IMR-90 (cell line): ENCODE data around the gene FAM124A. TPM values are rescaled to one million over a fixed set of nuclear protein-coding genes. Genes with fewer than 3 reads are reported as not detected.

Experiments
- ATAC-seq: fragments of 200-7000 bp; cut with Tn5 transposase; 2 replicates; pipeline ENCODE4 v1.9.1; 2020; ENCODE audit warnings: low read depth, mild to moderate bottlenecking, moderate library complexity
- BruUV-seq: library from RNA; stranded (reverse); fragments of 400-500 nt; replicated peaks from 2 replicates; lab custom pipeline; 2021; lab: Mats Ljungman, UMichigan
- CTCF ChIA-PET: fragments of 300-600 bp; formaldehyde crosslinking; extraction: SDS; loops from one replicate; lab custom pipeline; 2021; ENCODE audit warnings: antibody characterized with exemption; lab: Yijun Ruan, JAX
- POLR2A ChIA-PET: fragments of 300-600 bp; sonication (Branson Sonifier 250); formaldehyde crosslinking; loops from one replicate; lab custom pipeline; 2022; ENCODE audit warnings: antibody characterized with exemption; ENCODE audit not compliant: unreplicated experiment; lab: Charles Lee
- DNase-seq: peaks from one replicate; pipeline ENCODE4 v3.0.0; 2013
- H2AFZ ChIP-seq: replicated peaks from 2 replicates; pipeline ENCODE3; 2013; ENCODE audit warnings: low read length, mild to moderate bottlenecking; ENCODE audit not compliant: poor library complexity
- H2AK5ac ChIP-seq: 2 replicates; pipeline ENCODE4 v1.6.1; 2013; ENCODE audit warnings: low read depth, low read length, inconsistent platforms
- H2AK9ac ChIP-seq: replicated peaks from 2 replicates; pipeline ENCODE3; 2013; ENCODE audit warnings: mild to moderate bottlenecking, low read depth, low read length, moderate library complexity; ENCODE audit not compliant: poor library complexity
- H2BK120ac ChIP-seq: 2 replicates; pipeline ENCODE4 v1.6.1; 2013; ENCODE audit warnings: low read depth, low read length, inconsistent platforms
- H2BK15ac ChIP-seq: 3 replicates; pipeline ENCODE4 v1.6.1; 2013; ENCODE audit warnings: low read depth, low read length, inconsistent platforms
- H2BK20ac ChIP-seq: 2 replicates; pipeline ENCODE4 v1.6.1; 2013; ENCODE audit warnings: low read depth, mild to moderate bottlenecking, inconsistent platforms, low read length, moderate library complexity
- H2BK5ac ChIP-seq: 2 replicates; pipeline ENCODE4 v1.6.1; 2013; ENCODE audit warnings: mild to moderate bottlenecking, low read depth, low read length, inconsistent platforms; ENCODE audit not compliant: poor library complexity, severe bottlenecking
- H3K14ac ChIP-seq: replicated peaks from 2 replicates; pipeline ENCODE4 v1.6.1; 2013; ENCODE audit warnings: low read depth, low read length, inconsistent platforms
- H3K18ac ChIP-seq: 2 replicates; pipeline ENCODE4 v1.6.1; 2013; ENCODE audit warnings: low read depth, low read length, control low read depth
- H3K23ac ChIP-seq: 2 replicates; pipeline ENCODE4 v1.6.1; 2013; ENCODE audit warnings: low read depth, low read length, inconsistent platforms
- H3K27ac ChIP-seq: 2 replicates; pipeline ENCODE4 v1.5.1; 2013; ENCODE audit warnings: mild to moderate bottlenecking, control low read depth, low read length; ENCODE audit not compliant: insufficient read depth
- H3K27me3 ChIP-seq: 2 replicates; pipeline ENCODE4 v1.6.1; 2013; ENCODE audit warnings: low read length; ENCODE audit not compliant: control insufficient read depth, insufficient read depth
- H3K36me3 ChIP-seq: 2 replicates; pipeline ENCODE4 v1.6.1; 2013; ENCODE audit warnings: low read length, mixed read lengths; ENCODE audit not compliant: control insufficient read depth, insufficient read depth
- H3K4ac ChIP-seq: 2 replicates; pipeline ENCODE4 v1.6.1; 2013; ENCODE audit warnings: low read depth, low read length, inconsistent platforms
- H3K4me1 ChIP-seq: 2 replicates; pipeline ENCODE4 v1.6.1; 2013; ENCODE audit warnings: low read length, mixed read lengths; ENCODE audit not compliant: control insufficient read depth, insufficient read depth
- H3K4me2 ChIP-seq: 2 replicates; pipeline ENCODE4 v1.6.1; 2013; ENCODE audit warnings: low read depth, mild to moderate bottlenecking, control low read depth, low read length, moderate library complexity
- H3K4me3 ChIP-seq: 2 replicates; pipeline ENCODE4 v1.5.1; 2013; ENCODE audit warnings: low read depth, mild to moderate bottlenecking, control low read depth, low read length, moderate library complexity; ENCODE audit not compliant: insufficient read depth
- H3K56ac ChIP-seq: 2 replicates; pipeline ENCODE4 v1.6.1; 2013; ENCODE audit warnings: low read length, inconsistent platforms; ENCODE audit not compliant: insufficient read depth; ENCODE audit errors: extremely low read depth
- H3K79me1 ChIP-seq, 2 experiments: 2 replicates each; pipeline ENCODE4 v1.6.1; 2013; ENCODE audit warnings: low read length in 2 of 2, inconsistent platforms in 1 of 2, low read depth in 1 of 2
- H3K9ac ChIP-seq: 2 replicates; pipeline ENCODE4 v1.6.1; 2013; ENCODE audit warnings: low read depth, low read length, control low read depth
- H3K9me1 ChIP-seq: 2 replicates; pipeline ENCODE4 v1.6.1; 2013; ENCODE audit warnings: low read length, inconsistent platforms; ENCODE audit not compliant: insufficient read depth
- H3K9me3 ChIP-seq: 2 replicates; pipeline ENCODE4 v1.6.1; 2013; ENCODE audit warnings: low read length; ENCODE audit not compliant: control insufficient read depth, insufficient read depth
- H4K20me1 ChIP-seq: 2 replicates; pipeline ENCODE4 v1.6.1; 2013; ENCODE audit warnings: low read length, inconsistent platforms; ENCODE audit not compliant: insufficient read depth
- H4K5ac ChIP-seq: 2 replicates; pipeline ENCODE4 v1.6.1; 2013; ENCODE audit warnings: mild to moderate bottlenecking, low read depth, low read length, control low read depth
- H4K8ac ChIP-seq, 2 experiments: 2 replicates each; pipeline ENCODE4 v1.6.1; 2013; ENCODE audit warnings: low read depth in 2 of 2, low read length in 2 of 2, control low read depth in 1 of 2, inconsistent platforms in 1 of 2
- H4K91ac ChIP-seq: 2 replicates; pipeline ENCODE4 v1.6.1; 2013; ENCODE audit warnings: low read depth, low read length, inconsistent platforms; ENCODE audit not compliant: insufficient read depth
- CTCF ChIP-seq: conservative IDR thresholded peaks from 2 replicates; pipeline ENCODE4 v1.5.1; 2012; ENCODE audit warnings: mild to moderate bottlenecking, low read depth, low read length, improper control_type of control experiment
- FOS ChIP-seq: fragments of 150-350 bp; IDR thresholded peaks from 2 replicates; pipeline ENCODE4 v1.6.1; 2016; ENCODE audit warnings: low read depth, low read length
- MAFK ChIP-seq: IDR thresholded peaks from 2 replicates; pipeline ENCODE4 v1.6.1; 2012; ENCODE audit warnings: low read depth, low read length, improper control_type of control experiment
- MAZ ChIP-seq: IDR thresholded peaks from 2 replicates; pipeline ENCODE4 v1.6.1; 2012; ENCODE audit warnings: low read depth, mild to moderate bottlenecking, low read length, improper control_type of control experiment, moderate library complexity, borderline replicate concordance
- POLR2A ChIP-seq: IDR thresholded peaks from 2 replicates; pipeline ENCODE4 v1.6.1; 2012; ENCODE audit warnings: mild to moderate bottlenecking, low read depth, low read length
- RAD21 ChIP-seq: IDR thresholded peaks from 2 replicates; pipeline ENCODE4 v1.6.1; 2012; ENCODE audit warnings: low read length, improper control_type of control experiment
- RFX5 ChIP-seq: IDR thresholded peaks from 2 replicates; pipeline ENCODE4 v1.8.0; 2012; ENCODE audit warnings: low read depth, mild to moderate bottlenecking, low read length, moderate library complexity
- WGBS, 2 experiments: methylation state at CpG; one replicate each; pipeline versions ENCODE4 v1.1.5 to v1.1.7; 2013; ENCODE audit warnings: missing lambda C conversion rate in 2 of 2; ENCODE audit not compliant: insufficient read length in 1 of 2; ENCODE audit errors: extremely low coverage in 2 of 2; 5-methylcytosine and 5-hydroxymethylcytosine counted together
- dilution Hi-C: fragments of 300-500 bp; cut with HindIII; formaldehyde crosslinking; loops from one replicate; pipeline ENCODE4 v1.14.3; 2018; ENCODE audit warnings: low sequenced_read_pairs; ENCODE audit not compliant: unreplicated experiment
- in situ Hi-C: fragments of 300-500 bp; cut with MboI; formaldehyde crosslinking; loops from 3 replicates; pipeline ENCODE4 v1.14.3; 2019; ENCODE audit warnings: low sequenced_read_pairs, inconsistent platforms, mixed read lengths
- intact Hi-C: fragments of 100-400 bp; cut with micrococcal nuclease; formaldehyde crosslinking; loops from 2 replicates; pipeline ENCODE4 v1.10.0; 2022
- polyA plus RNA-seq, 3 experiments: library from polyadenylated mRNA; depleted of rRNA; stranded (reverse); fragments of >200 nt; gene quantifications; 2 replicates each; pipeline ENCODE4 v1.2.3, GENCODE V29; 2012; ENCODE audit warnings: low replicate concordance in 1 of 3
- total RNA-seq: library from RNA; depleted of rRNA; stranded (reverse); fragments of >200 nt; gene quantifications from 2 replicates; pipeline ENCODE4 v1.2.3, GENCODE V29; 2012

The FAM124A gene
- total and polyA plus RNA-seq, 2 of the 4 experiments (the other 2 are of a cell fraction), result 0.03 TPM; not detected in 1

GRCh38 chr13:51211910-51212309, 10.3 kb upstream of the FAM124A start:
- Histone ChIP-seq H3K56ac (no peak overlapping the region), H2BK120ac (no peak overlapping the region), H2AK9ac (no peak overlapping the region), H3K79me1 (no peaks in the 10 kb centered on the region), H2BK20ac (no peak overlapping the region), H3K9ac (no peak overlapping the region), H3K4me1 (no peaks in the 10 kb centered on the region), H4K8ac (no peak overlapping the region), H3K23ac (no peak overlapping the region), H3K9me3 (no peaks in the 10 kb centered on the region), H3K18ac (no peak overlapping the region), H3K36me3 (no peaks in the 10 kb centered on the region), H2AFZ (no peak overlapping the region), H3K4me2 (no peak overlapping the region), H2AK5ac (no peak overlapping the region), H3K4ac (no peak overlapping the region), H3K4me3 (no peak overlapping the region), H4K20me1 (no peaks in the 10 kb centered on the region), H3K27me3 (peaks cover 30% of the 10 kb centered on the region), H4K91ac (no peak overlapping the region), H2BK15ac (no peak overlapping the region), H3K27ac (no peak overlapping the region), H2BK5ac (no peak overlapping the region), H3K14ac (no peak overlapping the region), H4K5ac (no peak overlapping the region), H3K9me1 (no peaks in the 10 kb centered on the region)
- ATAC-seq (no peak), DNase-seq (no peak)
- no CpG with 5 or more reads among the region's 2 CpGs for WGBS, 2 experiments
- no TSS peak for BruUV-seq
- intact Hi-C loops, result no loop called here
- CTCF ChIA-PET, result no interaction called here
- POLR2A ChIA-PET, result no interaction called here
- TF ChIP-seq MAFK (no peak), FOS (no peak), CTCF (no peak), RFX5 (no peak), POLR2A (no peak), MAZ (no peak), RAD21 (no peak)
- in situ Hi-C loops, result no loop called here
- dilution Hi-C loops, result no loop called here
